Memory B cell (primary cell): ENCODE results near the gene MUC5B.

ENCODE experiments used
- ATAC-seq: fragments of 150-1000 bp; cut with Tn5 transposase; 2 replicates; pipeline ENCODE4 v1.10.0; 2021; ENCODE audit warnings: low read depth, mild to moderate bottlenecking, moderate library complexity
- DNase-seq, 2 donors: peaks; one replicate each; pipeline ENCODE4 v3.0.0; 2022; ENCODE audit warnings: low spot score in 2 of 2
- H3K27ac Mint-ChIP-seq: one replicate; pipeline ENCODE4 v1.8.0; 2022; ENCODE audit warnings: mild to moderate bottlenecking, moderate library complexity, mixed read lengths
- H3K27me3 Mint-ChIP-seq: one replicate; pipeline ENCODE4 v1.8.0; 2022; ENCODE audit warnings: mixed read lengths
- H3K36me3 Mint-ChIP-seq: one replicate; pipeline ENCODE4 v1.8.0; 2022; ENCODE audit warnings: mild to moderate bottlenecking, mixed read lengths
- H3K4me1 Mint-ChIP-seq: one replicate; pipeline ENCODE4 v1.8.0; 2022; ENCODE audit warnings: mixed read lengths
- H3K4me3 Mint-ChIP-seq: one replicate; pipeline ENCODE4 v1.8.0; 2022; ENCODE audit warnings: mild to moderate bottlenecking, moderate library complexity, mixed read lengths
- H3K9me3 Mint-ChIP-seq: one replicate; pipeline ENCODE4 v1.8.0; 2022; ENCODE audit warnings: mixed read lengths

Gene MUC5B

GRCh38 chr11:1281326-1281973, 58.6 kb downstream of the MUC5B start:
- Mint-ChIP-seq H3K27ac (no peak overlapping the region), H3K36me3 (peaks cover 16% of the 10 kb centered on the region), H3K9me3 (no peaks in the 10 kb centered on the region), H3K4me3 (no peak overlapping the region), H3K4me1 (no peaks in the 10 kb centered on the region), H3K27me3 (no peaks in the 10 kb centered on the region)
- no peak for ATAC-seq
- DNase-seq: no peak

- Mint-ChIP-seq H3K36me3 (peaks cover 17% of the 10 kb centered on the region), H3K9me3 (no peaks in the 10 kb centered on the region), H3K27me3 (no peaks in the 10 kb centered on the region), H3K27ac (no peak overlapping the region), H3K4me3 (no peak overlapping the region), H3K4me1 (no peaks in the 10 kb centered on the region)
- ATAC-seq: no peak
- no peak for DNase-seq
These were observed 59.1 kb downstream of the MUC5B start for GRCh38 chr11:1281974-1282365.

GRCh38 chr11:1283091-1283511, 60.2 kb downstream of the MUC5B start:
- ATAC-seq (no peak), DNase-seq (no peak)
- H3K9me3 Mint-ChIP-seq: no peaks in the 10 kb centered on the region
- peaks cover 13% of the 10 kb centered on the region for H3K36me3 Mint-ChIP-seq
- no peaks in the 10 kb centered on the region for H3K4me1 Mint-ChIP-seq
- H3K27me3 Mint-ChIP-seq: no peaks in the 10 kb centered on the region
- no peak overlapping the region for H3K27ac Mint-ChIP-seq
- H3K4me3 Mint-ChIP-seq: no peak overlapping the region

- DNase-seq: no peak
- Mint-ChIP-seq H3K4me1 (no peaks in the 10 kb centered on the region), H3K9me3 (no peaks in the 10 kb centered on the region), H3K27ac (no peak overlapping the region), H3K36me3 (peaks cover 14% of the 10 kb centered on the region), H3K27me3 (no peaks in the 10 kb centered on the region), H3K4me3 (no peak overlapping the region)
- no peak for ATAC-seq
These were observed 61.0 kb downstream of the MUC5B start for GRCh38 chr11:1283906-1284305.

GRCh38 chr11:1285316-1285744, 62.5 kb downstream of the MUC5B start:
- no peak overlapping the region for H3K4me3 Mint-ChIP-seq
- DNase-seq: no peak
- H3K27me3 Mint-ChIP-seq: no peaks in the 10 kb centered on the region
- no peak for ATAC-seq
- no peaks in the 10 kb centered on the region for H3K4me1 Mint-ChIP-seq
- no peak overlapping the region for H3K27ac Mint-ChIP-seq
- H3K9me3 Mint-ChIP-seq: no peaks in the 10 kb centered on the region
- H3K36me3 Mint-ChIP-seq: peaks cover 15% of the 10 kb centered on the region

- ATAC-seq (no peak), DNase-seq (no peak)
- H3K4me3 Mint-ChIP-seq: no peak overlapping the region
- no peak overlapping the region for H3K27ac Mint-ChIP-seq
- H3K36me3 Mint-ChIP-seq: peaks cover 15% of the 10 kb centered on the region
- H3K4me1 Mint-ChIP-seq: no peaks in the 10 kb centered on the region
- H3K27me3 Mint-ChIP-seq: no peaks in the 10 kb centered on the region
- H3K9me3 Mint-ChIP-seq: no peaks in the 10 kb centered on the region
These were observed 63.0 kb downstream of the MUC5B start for GRCh38 chr11:1285876-1286275.

GRCh38 chr11:1287928-1288327, 65.1 kb downstream of the MUC5B start:
- no peaks in the 10 kb centered on the region for H3K27me3 Mint-ChIP-seq
- H3K27ac Mint-ChIP-seq: no peak overlapping the region
- peaks cover 4% of the 10 kb centered on the region for H3K4me1 Mint-ChIP-seq
- no peak overlapping the region for H3K4me3 Mint-ChIP-seq
- peaks cover 23% of the 10 kb centered on the region for H3K36me3 Mint-ChIP-seq
- no peaks in the 10 kb centered on the region for H3K9me3 Mint-ChIP-seq
- no peak for ATAC-seq
- DNase-seq: no peak

- H3K36me3 Mint-ChIP-seq: peaks cover 26% of the 10 kb centered on the region
- H3K27me3 Mint-ChIP-seq: no peaks in the 10 kb centered on the region
- no peak overlapping the region for H3K27ac Mint-ChIP-seq
- ATAC-seq (no peak), DNase-seq (no peak)
- no peak overlapping the region for H3K4me3 Mint-ChIP-seq
- no peaks in the 10 kb centered on the region for H3K9me3 Mint-ChIP-seq
- peaks cover 4% of the 10 kb centered on the region for H3K4me1 Mint-ChIP-seq
These were observed 65.7 kb downstream of the MUC5B start for GRCh38 chr11:1288426-1289151.

- H3K4me1 Mint-ChIP-seq: peaks cover 4% of the 10 kb centered on the region
- H3K27ac Mint-ChIP-seq: no peak overlapping the region
- H3K27me3 Mint-ChIP-seq: no peaks in the 10 kb centered on the region
- H3K36me3 Mint-ChIP-seq: peaks cover 28% of the 10 kb centered on the region
- DNase-seq (no peak), ATAC-seq (no peak)
- no peaks in the 10 kb centered on the region for H3K9me3 Mint-ChIP-seq
- no peak overlapping the region for H3K4me3 Mint-ChIP-seq
These were observed 66.5 kb downstream of the MUC5B start for GRCh38 chr11:1289211-1289935.

GRCh38 chr11:1290052-1291040, 67.5 kb downstream of the MUC5B start:
- Mint-ChIP-seq H3K9me3 (no peaks in the 10 kb centered on the region), H3K4me1 (peaks cover 4% of the 10 kb centered on the region), H3K27me3 (no peaks in the 10 kb centered on the region), H3K4me3 (no peak overlapping the region), H3K27ac (no peak overlapping the region), H3K36me3 (peaks cover 24% of the 10 kb centered on the region)
- ATAC-seq (no peak), DNase-seq (no peak)

- peaks cover 8% of the 10 kb centered on the region for H3K4me1 Mint-ChIP-seq
- no peak overlapping the region for H3K27ac Mint-ChIP-seq
- no peaks in the 10 kb centered on the region for H3K27me3 Mint-ChIP-seq
- peaks cover 26% of the 10 kb centered on the region for H3K36me3 Mint-ChIP-seq
- DNase-seq (no peak), ATAC-seq (no peak)
- no peak overlapping the region for H3K4me3 Mint-ChIP-seq
- no peaks in the 10 kb centered on the region for H3K9me3 Mint-ChIP-seq
These were observed 68.6 kb downstream of the MUC5B start for GRCh38 chr11:1291295-1292017.

- H3K27me3 Mint-ChIP-seq: no peaks in the 10 kb centered on the region
- DNase-seq (no peak), ATAC-seq (no peak)
- no peak overlapping the region for H3K4me3 Mint-ChIP-seq
- peaks cover 8% of the 10 kb centered on the region for H3K4me1 Mint-ChIP-seq
- H3K9me3 Mint-ChIP-seq: no peaks in the 10 kb centered on the region
- H3K27ac Mint-ChIP-seq: no peak overlapping the region
- peaks cover 25% of the 10 kb centered on the region for H3K36me3 Mint-ChIP-seq
These were observed 69.3 kb downstream of the MUC5B start for GRCh38 chr11:1292018-1292643.
